ENCODE results near the gene PWP2.

PWP2 gene

GRCh38 chr21:44065428-44065827 is 41.8 kb upstream of the PWP2 start:
- Histone ChIP-seq H3K27ac (ENCODE audit: low read depth, low read length) (no peak overlapping the region), H3K9me3 (ENCODE audit: control insufficient read depth, insufficient read depth, low read length) (no peaks in the 10 kb centered on the region), H3K27me3 (ENCODE audit: control insufficient read depth, low read length) (no peaks in the 10 kb centered on the region), H3K4me2 (ENCODE audit: low read length) (no peak overlapping the region), H4K20me1 (ENCODE audit: control insufficient read depth, insufficient read depth, low read depth, low read length) (no peaks in the 10 kb centered on the region), H3K79me2 (ENCODE audit: control insufficient read depth, low read length) (peaks cover 13% of the 10 kb centered on the region; the same call in 1 of the 2 replicates), H3K36me3 (ENCODE audit: control insufficient read depth, low read length) (peaks cover 70% of the 10 kb centered on the region), H3K9me2 (replicated peaks; ENCODE audit: control insufficient read depth, low read length) (no peaks in the 10 kb centered on the region), H3K4me3 (ENCODE audit: low read length) (no peak overlapping the region), H3K4me1 (ENCODE audit: control insufficient read depth, low read length) (peaks cover 6% of the 10 kb centered on the region; the same call in 1 of the 2 replicates), H3F3A (ENCODE audit: control insufficient read depth, insufficient read depth) (no peaks in the 10 kb centered on the region)
- no peak for TF ChIP-seq CTCF (IDR thresholded peaks at IDR 0.05; ENCODE audit: low read depth, low read length, poor library complexity, severe bottlenecking)
- no peak for TF ChIP-seq EZH2phosphoT487 (IDR thresholded peaks at IDR 0.05; ENCODE audit: borderline replicate concordance, low read length)

- peaks cover 6% of the 10 kb centered on the region; the same call in 1 of the 2 replicates for H3K4me1 ChIP-seq (ENCODE audit: control insufficient read depth, low read length)
- H4K20me1 ChIP-seq (ENCODE audit: control insufficient read depth, insufficient read depth, low read depth, low read length) = no peaks in the 10 kb centered on the region
- H3K9me2 ChIP-seq (replicated peaks; ENCODE audit: control insufficient read depth, low read length) = no peaks in the 10 kb centered on the region
- no peak overlapping the region for H3K4me3 ChIP-seq (ENCODE audit: low read length)
- no peak overlapping the region for H3K4me2 ChIP-seq (ENCODE audit: low read length)
- peaks cover 77% of the 10 kb centered on the region for H3K36me3 ChIP-seq (ENCODE audit: control insufficient read depth, low read length)
- H3K9me3 ChIP-seq (ENCODE audit: control insufficient read depth, insufficient read depth, low read length) = no peaks in the 10 kb centered on the region
- H3K79me2 ChIP-seq (ENCODE audit: control insufficient read depth, low read length) = peaks cover 13% of the 10 kb centered on the region; the same call in 1 of the 2 replicates
- TF ChIP-seq CTCF (IDR thresholded peaks at IDR 0.05; ENCODE audit: low read depth, low read length, poor library complexity, severe bottlenecking) (no peak), EZH2phosphoT487 (IDR thresholded peaks at IDR 0.05; ENCODE audit: borderline replicate concordance, low read length) (no peak)
- H3K27me3 ChIP-seq (ENCODE audit: control insufficient read depth, low read length) = no peaks in the 10 kb centered on the region
- no peaks in the 10 kb centered on the region for H3F3A ChIP-seq (ENCODE audit: control insufficient read depth, insufficient read depth)
- no peak overlapping the region for H3K27ac ChIP-seq (ENCODE audit: low read depth, low read length)
Observed at GRCh38 chr21:44066116-44066515, 41.1 kb upstream of the PWP2 start.

GRCh38 chr21:44067011-44067839 is 40.0 kb upstream of the PWP2 start:
- peaks cover 6% of the 10 kb centered on the region; the same call in 1 of the 2 replicates for H3K4me1 ChIP-seq (ENCODE audit: control insufficient read depth, low read length)
- no peak overlapping the region for H3K4me2 ChIP-seq (ENCODE audit: low read length)
- H3K9me3 ChIP-seq (ENCODE audit: control insufficient read depth, insufficient read depth, low read length) = no peaks in the 10 kb centered on the region
- H3K9me2 ChIP-seq (replicated peaks; ENCODE audit: control insufficient read depth, low read length) = no peaks in the 10 kb centered on the region
- no peak overlapping the region for H3K4me3 ChIP-seq (ENCODE audit: low read length)
- H3K27ac ChIP-seq (ENCODE audit: low read depth, low read length) = no peak overlapping the region
- peaks cover 13% of the 10 kb centered on the region; the same call in 1 of the 2 replicates for H3K79me2 ChIP-seq (ENCODE audit: control insufficient read depth, low read length)
- no peak for TF ChIP-seq CTCF (IDR thresholded peaks at IDR 0.05; ENCODE audit: low read depth, low read length, poor library complexity, severe bottlenecking)
- no peak for TF ChIP-seq EZH2phosphoT487 (IDR thresholded peaks at IDR 0.05; ENCODE audit: borderline replicate concordance, low read length)
- H4K20me1 ChIP-seq (ENCODE audit: control insufficient read depth, insufficient read depth, low read depth, low read length) = no peaks in the 10 kb centered on the region
- H3F3A ChIP-seq (ENCODE audit: control insufficient read depth, insufficient read depth) = no peaks in the 10 kb centered on the region
- no peaks in the 10 kb centered on the region for H3K27me3 ChIP-seq (ENCODE audit: control insufficient read depth, low read length)
- H3K36me3 ChIP-seq (ENCODE audit: control insufficient read depth, low read length) = peaks cover 80% of the 10 kb centered on the region

Measured in DOHH2 (cell line).